Stimulated activated effector memory CD8-positive, alpha-beta T cell treated with anti-CD3 and anti-CD28 coated beads, Interleukin-12 subunit alpha, Interleukin-12 subunit beta, amount 100 ng/mL, for 72 hours (primary cell): ENCODE measurements around the gene CANT1.

Source experiments
- ATAC-seq: fragments of 150-1000 bp; cut with Tn5 transposase; 2 replicates; pipeline ENCODE4 v1.10.0; 2021
- DNase-seq, 2 donors: peaks; one replicate each; pipeline ENCODE4 v3.0.0; 2021 to 2022; ENCODE audit warnings: low spot score in 2 of 2
- H3K27ac Mint-ChIP-seq: one replicate; pipeline ENCODE4 v1.8.0; 2022; ENCODE audit warnings: mild to moderate bottlenecking, mixed read lengths
- H3K36me3 Mint-ChIP-seq: one replicate; pipeline ENCODE4 v1.8.0; 2022; ENCODE audit warnings: mild to moderate bottlenecking, mixed read lengths
- H3K4me1 Mint-ChIP-seq: one replicate; pipeline ENCODE4 v1.8.0; 2022; ENCODE audit warnings: mixed read lengths
- H3K4me3 Mint-ChIP-seq: one replicate; pipeline ENCODE4 v1.8.0; 2022; ENCODE audit warnings: mild to moderate bottlenecking, mixed read lengths
- H3K9me3 Mint-ChIP-seq: one replicate; pipeline ENCODE4 v1.8.0; 2022; ENCODE audit warnings: mixed read lengths

Gene CANT1

GRCh38 chr17:78944956-78945355, 64.6 kb downstream of the CANT1 start:
- Mint-ChIP-seq H3K9me3 (no peaks in the 10 kb centered on the region), H3K4me3 (no peak overlapping the region), H3K36me3 (no peaks in the 10 kb centered on the region), H3K4me1 (no peaks in the 10 kb centered on the region), H3K27ac (no peak overlapping the region)
- ATAC-seq (no peak), DNase-seq (no peak)

- DNase-seq, result no peak
- ATAC-seq, result no peak
- H3K4me1 Mint-ChIP-seq, result no peaks in the 10 kb centered on the region
- no peak overlapping the region for H3K4me3 Mint-ChIP-seq
- no peaks in the 10 kb centered on the region for H3K36me3 Mint-ChIP-seq
- no peaks in the 10 kb centered on the region for H3K9me3 Mint-ChIP-seq
- no peak overlapping the region for H3K27ac Mint-ChIP-seq
These were observed 65.5 kb downstream of the CANT1 start for GRCh38 chr17:78944026-78944425.
